ENCODE data around the gene KIFC1.

KIFC1 gene

GRCh38 chr6:33423777-33424176 is 32.2 kb downstream of the KIFC1 start:
- Histone ChIP-seq H3K4me2 (peak overlapping the region; percentile 99; the same call in 1 of the 2 replicates), H3K9ac (no peak overlapping the region), H4K20me1 (ENCODE audit: insufficient read depth) (no peaks in the 10 kb centered on the region), H3K79me2 (ENCODE audit: insufficient read depth, low read depth) (no peaks in the 10 kb centered on the region), H3K4me1 (ENCODE audit: low read depth, poor library complexity, severe bottlenecking) (peaks cover 34% of the 10 kb centered on the region), H3K27ac (no peak overlapping the region), H2AFZ (ENCODE audit: low read depth) (no peak overlapping the region), H3K27me3 (ENCODE audit: insufficient read depth, low read depth) (no peaks in the 10 kb centered on the region), H3K4me3 (IDR thresholded peaks at IDR 0.05; ENCODE audit: insufficient read depth, low read depth, low read length) (no peak overlapping the region), H3K36me3 (ENCODE audit: insufficient read depth) (no peaks in the 10 kb centered on the region)
- no peak for TF ChIP-seq CTCF (conservative IDR thresholded peaks at IDR 0.05; ENCODE audit: low read depth, low read length)

GRCh38 chr6:33424855-33425667 is 33.4 kb downstream of the KIFC1 start:
- H3K27ac ChIP-seq, result peak overlapping the region; percentile 43
- H3K36me3 ChIP-seq (ENCODE audit: insufficient read depth), result no peaks in the 10 kb centered on the region
- H2AFZ ChIP-seq (ENCODE audit: low read depth), result peak overlapping the region; percentile 58
- H3K79me2 ChIP-seq (ENCODE audit: insufficient read depth, low read depth), result no peaks in the 10 kb centered on the region
- peak overlapping the region; percentile 99 for H3K4me2 ChIP-seq
- peaks cover 32% of the 10 kb centered on the region for H3K4me1 ChIP-seq (ENCODE audit: low read depth, poor library complexity, severe bottlenecking)
- H4K20me1 ChIP-seq (ENCODE audit: insufficient read depth), result no peaks in the 10 kb centered on the region
- no peak overlapping the region for H3K4me3 ChIP-seq (IDR thresholded peaks at IDR 0.05; ENCODE audit: insufficient read depth, low read depth, low read length)
- no peaks in the 10 kb centered on the region for H3K27me3 ChIP-seq (ENCODE audit: insufficient read depth, low read depth)
- TF ChIP-seq CTCF (conservative IDR thresholded peaks at IDR 0.05; ENCODE audit: low read depth, low read length), result no peak
- peak overlapping the region; percentile 55; the same call in 1 of the 2 replicates for H3K9ac ChIP-seq

- H3K36me3 ChIP-seq (ENCODE audit: insufficient read depth), result no peaks in the 10 kb centered on the region
Observed at GRCh38 chr6:33425668-33426577, 34.3 kb downstream of the KIFC1 start.

More at GRCh38 chr6:33425668-33426577, 34.3 kb downstream of the KIFC1 start:
- Histone ChIP-seq H3K4me2 (peak overlapping the region; percentile 99), H3K27ac (peak overlapping the region; percentile 43), H3K4me1 (ENCODE audit: low read depth, poor library complexity, severe bottlenecking) (peaks cover 40% of the 10 kb centered on the region), H2AFZ (ENCODE audit: low read depth) (peak overlapping the region; percentile 58; the same call in 1 of the 2 replicates), H3K27me3 (ENCODE audit: insufficient read depth, low read depth) (no peaks in the 10 kb centered on the region), H3K9ac (peak overlapping the region; percentile 55; the same call in 1 of the 2 replicates), H4K20me1 (ENCODE audit: insufficient read depth) (no peaks in the 10 kb centered on the region), H3K4me3 (IDR thresholded peaks at IDR 0.05; ENCODE audit: insufficient read depth, low read depth, low read length) (no peak overlapping the region), H3K79me2 (ENCODE audit: insufficient read depth, low read depth) (no peaks in the 10 kb centered on the region)
- TF ChIP-seq CTCF (conservative IDR thresholded peaks at IDR 0.05; ENCODE audit: low read depth, low read length), result 0 out of 2 replicates have a peak, but pooled peaks have one; percentile 30

Data from KMS-11 (cell line).